ENCODE measurements around the gene BAX. TPM values are rescaled to one million over a fixed set of nuclear protein-coding genes. Genes with fewer than 3 reads are reported as not detected.

Gene BAX
- total RNA-seq, 4 donors from 2014 or later, result 7.9 to 21.8 (median 18.0) TPM

- Histone ChIP-seq H3K27me3 (no peaks in the 10 kb centered on the region), H3K27ac (peak overlapping the region; percentile 93 to 100 (median 99)), H3K4me1 (peaks cover 36 to 38% of the 10 kb centered on the region in 2 donors), H3K4me3 (no peak overlapping the region), H3K36me3 (peaks cover 0 to 83% of the 10 kb centered on the region in 2 donors), H3K9me3 (no peaks in the 10 kb centered on the region)
- DNase-seq (no peak), ATAC-seq (no peak)
- in situ Hi-C loops (cut with MboI; ENCODE audit: low sequenced_read_pairs in 4 of 4) (no loop called here), intact Hi-C loops (cut with DNase I; ENCODE audit: low total_unique reads) (no loop called here)
- TF ChIP-seq CTCF (IDR thresholded peaks at IDR 0.05 in 4 of 5, conservative IDR thresholded peaks at IDR 0.05 in 1 of 5) (no peak), POLR2A (IDR thresholded peaks at IDR 0.05) (no peak)
These were observed 31.0 kb downstream of the BAX start for GRCh38 chr19:48985711-48986110.

- Histone ChIP-seq H3K27me3 (no peaks in the 10 kb centered on the region), H3K4me3 (no peak overlapping the region), H3K4me1 (peaks cover 41 to 43% of the 10 kb centered on the region in 2 donors), H3K27ac (peak overlapping the region; percentile 93 to 100 (median 99)), H3K36me3 (peaks cover 0 to 78% of the 10 kb centered on the region in 2 donors), H3K9me3 (no peaks in the 10 kb centered on the region)
- no peak for DNase-seq
- ATAC-seq, result no peak
- no peak for TF ChIP-seq POLR2A (IDR thresholded peaks at IDR 0.05)
- TF ChIP-seq CTCF (IDR thresholded peaks at IDR 0.05 in 4 of 5, conservative IDR thresholded peaks at IDR 0.05 in 1 of 5), result no peak
- intact Hi-C loops (cut with DNase I; ENCODE audit: low total_unique reads) (no loop called here), in situ Hi-C loops (cut with MboI; ENCODE audit: low sequenced_read_pairs in 4 of 4) (no loop called here)
These were observed 31.5 kb downstream of the BAX start for GRCh38 chr19:48986211-48986610.

DNA sequence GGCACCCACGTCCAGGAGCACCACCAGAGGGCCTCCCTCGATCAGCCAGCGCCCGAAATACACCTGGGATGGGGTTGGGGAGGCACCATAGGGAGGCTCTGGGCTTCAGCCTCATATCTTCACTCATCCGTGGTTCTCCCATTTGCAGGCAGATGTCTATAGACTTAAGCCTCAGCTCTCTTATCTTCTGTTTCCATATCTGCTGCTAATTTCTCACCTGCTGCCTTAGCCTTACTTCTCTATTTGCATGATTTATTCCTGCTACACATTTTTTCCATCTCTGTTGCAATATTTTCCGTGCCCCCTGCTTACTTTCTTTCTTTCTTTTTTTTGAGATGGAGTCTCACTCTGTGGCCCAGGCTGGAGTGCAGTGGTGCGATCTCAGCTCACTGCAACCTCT lies 32.6 kb downstream of the BAX start:
- Histone ChIP-seq H3K27me3 (no peaks in the 10 kb centered on the region), H3K27ac (peak overlapping the region; percentile 93 to 100 (median 99)), H3K4me3 (no peak overlapping the region), H3K4me1 (peaks cover 50% of the 10 kb centered on the region in 2 donors), H3K36me3 (peaks cover 0 to 67% of the 10 kb centered on the region in 2 donors), H3K9me3 (no peaks in the 10 kb centered on the region)
- no peak for DNase-seq
- in situ Hi-C loops (cut with MboI; ENCODE audit: low sequenced_read_pairs in 4 of 4) (no loop called here), intact Hi-C loops (cut with DNase I; ENCODE audit: low total_unique reads) (no loop called here)
- TF ChIP-seq POLR2A (IDR thresholded peaks at IDR 0.05) (no peak), CTCF (IDR thresholded peaks at IDR 0.05 in 4 of 5, conservative IDR thresholded peaks at IDR 0.05 in 1 of 5) (no peak)
- ATAC-seq, result no peak

- no peak for ATAC-seq
- in situ Hi-C loops (cut with MboI; ENCODE audit: low sequenced_read_pairs in 4 of 4), result no loop called here
These were observed 33.6 kb downstream of the BAX start for GRCh38 chr19:48988286-48988685.

More at GRCh38 chr19:48988286-48988685, 33.6 kb downstream of the BAX start:
- TF ChIP-seq POLR2A (IDR thresholded peaks at IDR 0.05) (no peak), CTCF (IDR thresholded peaks at IDR 0.05 in 4 of 5, conservative IDR thresholded peaks at IDR 0.05 in 1 of 5) (no peak)
- peaks cover 0 to 57% of the 10 kb centered on the region in 2 donors for H3K36me3 ChIP-seq
- no peak overlapping the region for H3K4me3 ChIP-seq
- no peaks in the 10 kb centered on the region for H3K27me3 ChIP-seq
- no peak for DNase-seq
- peaks cover 47 to 50% of the 10 kb centered on the region in 2 donors for H3K4me1 ChIP-seq
- peak overlapping the region; percentile 93 to 100 (median 99) for H3K27ac ChIP-seq
- intact Hi-C loops (cut with DNase I; ENCODE audit: low total_unique reads), result no loop called here
- H3K9me3 ChIP-seq, result no peaks in the 10 kb centered on the region

Data from gastrocnemius medialis (tissue), 4 donors.